T follicular helper cell (primary cell): ENCODE measurements around the gene LEP.
A peak's percentile ranks its signal among the peaks of the same experiment; 100 is the strongest.

ENCODE experiments used
- DNase-seq: peaks from one replicate; pipeline ENCODE4 v3.0.0-alpha.2; 2020; ENCODE audit warnings: low read depth
- total RNA-seq, 2 experiments: gene quantifications; one replicate each; lab custom pipeline; 2026; lab: John Stamatoyannopoulos, UW

LEP gene
- total RNA-seq = 0 reads per million in 2 experiments

- DNase-seq = no peak
Observed at GRCh38 chr7:128240696-128241386, at the start of gene LEP. Gene LEP (plus strand): TSS chr7:128241278. CDS start chr7:128252019, 10,741 bp downstream.

- no peak for DNase-seq
Observed at GRCh38 chr7:128192497-128193142, 48.5 kb upstream of the LEP start.

- no peak for DNase-seq
Observed at GRCh38 chr7:128194533-128195282, 46.4 kb upstream of the LEP start.

- DNase-seq = no peak
Observed at GRCh38 chr7:128197589-128197988, 43.5 kb upstream of the LEP start.

GRCh38 chr7:128197989-128198580, 43.0 kb upstream of the LEP start:
- DNase-seq = no peak

GRCh38 chr7:128200376-128200775, 40.7 kb upstream of the LEP start:
- no peak for DNase-seq

GRCh38 chr7:128201067-128201689, 39.9 kb upstream of the LEP start:
- DNase-seq = no peak

- DNase-seq = no peak
Observed at GRCh38 chr7:128201690-128202085, 39.4 kb upstream of the LEP start.

- no peak for DNase-seq
Observed at GRCh38 chr7:128202287-128202957, 38.7 kb upstream of the LEP start.

- DNase-seq = no peak
Observed at GRCh38 chr7:128203047-128203491, 38.0 kb upstream of the LEP start.

GRCh38 chr7:128203710-128204214, 37.3 kb upstream of the LEP start:
- DNase-seq = no peak

GRCh38 chr7:128204455-128204854, 36.6 kb upstream of the LEP start:
- DNase-seq = no peak

GRCh38 chr7:128205068-128205467, 36.0 kb upstream of the LEP start:
- DNase-seq = no peak

- DNase-seq = no peak
Observed at GRCh38 chr7:128206017-128206746, 34.9 kb upstream of the LEP start.

- no peak for DNase-seq
Observed at GRCh38 chr7:128206747-128207500, 34.2 kb upstream of the LEP start.

- no peak for DNase-seq
Observed at GRCh38 chr7:128207609-128208008, 33.5 kb upstream of the LEP start.

- DNase-seq = peak; percentile 52
Observed at GRCh38 chr7:128209229-128210035, 31.6 kb upstream of the LEP start.

GRCh38 chr7:128210036-128210347, 31.1 kb upstream of the LEP start:
- no peak for DNase-seq
